HG03520 (cell line): ENCODE measurements around the gene SLC7A6OS.

Experiments
- ATAC-seq: cut with Tn5 transposase; IDR thresholded peaks from one replicate; pipeline ENCODE4 v1.9.1; 2021; ENCODE audit warnings: mild to moderate bottlenecking, moderate library complexity; ENCODE audit not compliant: unreplicated experiment

SLC7A6OS gene

DNA sequence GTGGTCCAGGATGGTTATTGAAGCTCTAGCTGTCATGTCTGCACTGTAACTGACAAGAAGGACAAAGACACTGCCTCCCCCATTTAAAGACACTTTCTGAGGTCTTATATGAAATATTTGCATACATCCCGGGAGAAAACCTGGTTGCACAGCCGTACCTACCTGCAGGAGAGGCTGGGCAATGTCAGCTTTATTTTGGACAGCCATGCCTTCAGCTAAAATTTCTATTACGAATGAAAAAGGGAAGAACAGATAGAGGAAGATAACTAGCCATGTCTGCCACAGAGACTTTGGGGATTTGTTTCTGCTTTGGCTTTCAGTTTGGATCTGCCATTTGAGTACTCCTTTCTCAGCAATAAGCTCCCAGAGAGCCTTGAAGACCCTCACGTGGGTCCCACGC is 27.4 kb downstream of the SLC7A6OS start:
- ATAC-seq, result no peak

DNA sequence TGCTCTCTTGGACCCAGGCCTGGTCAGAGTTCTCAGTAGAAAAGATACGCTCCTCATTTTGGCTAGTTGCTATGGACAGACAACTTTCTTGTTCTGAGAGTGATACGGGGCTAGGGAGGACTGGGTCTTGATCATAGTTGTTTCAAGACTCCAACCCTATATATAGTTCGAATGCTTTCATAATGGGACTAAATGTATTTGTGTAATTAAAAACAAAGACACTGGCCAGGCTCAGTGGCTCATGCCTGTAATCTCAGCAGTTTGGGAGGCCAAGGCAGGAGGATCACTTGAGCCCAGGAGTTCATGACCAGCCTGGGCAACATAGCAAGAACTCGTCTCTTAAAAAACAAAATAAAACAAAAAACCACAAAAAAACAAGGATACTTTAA is 28.7 kb downstream of the SLC7A6OS start:
- ATAC-seq, result no peak

DNA sequence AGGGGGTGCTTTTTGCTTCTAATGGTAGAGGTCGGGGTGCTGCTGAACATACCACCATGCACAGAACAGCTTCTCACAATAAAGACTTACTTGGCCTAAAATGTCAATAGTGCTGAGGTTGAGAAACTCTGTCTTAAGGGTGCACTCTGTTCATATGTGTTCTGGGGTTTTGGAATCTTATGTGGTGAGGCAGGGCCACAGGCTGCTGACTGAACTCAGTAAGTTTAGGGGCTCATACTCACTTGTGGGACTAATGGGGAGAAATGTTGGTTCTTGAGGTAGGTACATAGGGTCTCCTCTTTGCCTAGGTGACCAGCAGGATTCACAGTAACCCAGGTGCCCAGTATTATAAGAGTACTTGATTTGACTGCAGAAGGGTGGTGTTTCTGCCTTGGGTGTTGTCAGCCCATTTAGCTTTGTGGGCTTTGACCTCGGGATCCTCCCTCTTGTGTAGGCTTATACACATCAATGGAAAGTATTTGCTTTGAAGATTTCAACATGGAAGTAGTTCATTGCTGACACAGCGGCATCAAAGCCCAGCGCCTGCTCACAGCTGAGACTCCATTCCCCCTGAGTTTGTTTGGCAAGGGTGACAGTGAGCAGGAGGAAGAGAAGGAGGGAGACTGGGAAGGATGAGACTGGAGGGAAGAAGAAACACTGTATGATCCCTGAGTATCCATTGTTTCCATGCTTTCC is 29.2 kb downstream of the SLC7A6OS start:
- no peak for ATAC-seq

DNA sequence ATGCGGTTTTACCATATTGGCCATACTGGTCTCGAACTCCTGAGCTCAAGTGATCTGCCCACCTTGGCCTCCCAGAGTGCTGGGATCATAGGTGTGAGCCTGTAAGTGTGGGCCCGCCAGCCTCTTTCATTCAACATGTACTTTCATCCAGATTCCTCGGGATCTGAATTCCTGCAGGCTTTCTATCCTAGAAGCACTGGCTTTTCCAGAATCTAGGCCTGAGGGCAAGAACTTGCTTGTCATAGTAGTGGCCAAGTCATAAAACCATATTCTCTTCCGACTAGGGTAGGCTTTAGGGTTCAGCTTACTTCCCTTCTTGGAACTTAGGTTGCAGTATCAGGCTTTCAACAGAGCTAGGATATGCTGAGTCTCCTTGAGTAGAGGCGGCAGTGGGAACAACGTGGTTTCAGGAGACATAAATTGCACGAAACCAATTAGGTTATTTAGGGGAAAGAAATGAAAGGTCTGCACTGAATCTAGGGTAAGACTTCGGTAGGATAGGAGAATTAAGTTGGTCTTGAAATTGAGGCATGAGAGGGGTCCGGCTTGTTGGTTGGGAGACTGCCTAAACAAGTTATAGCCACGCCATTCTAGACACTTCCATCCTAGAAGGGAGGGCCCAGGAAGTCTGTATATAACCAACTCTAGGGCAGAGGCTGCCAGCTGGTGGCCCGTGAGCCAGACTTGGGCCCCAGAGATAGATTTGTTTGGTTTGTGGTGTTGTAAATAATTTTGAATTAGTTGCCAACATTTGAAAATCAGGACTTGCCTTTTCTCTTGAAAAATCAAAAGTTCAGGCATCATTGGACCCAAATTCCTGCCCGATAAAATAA is 30.8 kb downstream of the SLC7A6OS start:
- no peak for ATAC-seq

DNA sequence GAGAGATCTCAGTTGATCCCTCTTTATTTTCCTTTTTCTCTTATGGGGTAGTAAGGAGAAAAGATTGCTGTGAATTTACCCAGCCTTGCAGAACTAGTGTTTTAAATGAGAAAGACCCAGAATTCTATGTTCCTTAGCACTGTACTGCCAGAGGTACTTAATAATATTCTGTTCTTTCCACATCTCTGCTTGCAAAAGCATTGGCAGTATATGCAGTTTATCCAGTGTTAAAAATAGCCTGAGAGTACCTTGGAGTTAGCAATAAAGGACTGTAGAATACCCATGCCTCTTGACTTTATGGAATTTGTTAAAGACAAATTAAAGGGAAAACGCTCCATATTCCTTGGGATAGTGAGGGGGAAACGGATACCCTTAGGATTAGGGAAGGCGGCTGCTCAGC is 34.5 kb downstream of the SLC7A6OS start:
- ATAC-seq, result no peak

DNA sequence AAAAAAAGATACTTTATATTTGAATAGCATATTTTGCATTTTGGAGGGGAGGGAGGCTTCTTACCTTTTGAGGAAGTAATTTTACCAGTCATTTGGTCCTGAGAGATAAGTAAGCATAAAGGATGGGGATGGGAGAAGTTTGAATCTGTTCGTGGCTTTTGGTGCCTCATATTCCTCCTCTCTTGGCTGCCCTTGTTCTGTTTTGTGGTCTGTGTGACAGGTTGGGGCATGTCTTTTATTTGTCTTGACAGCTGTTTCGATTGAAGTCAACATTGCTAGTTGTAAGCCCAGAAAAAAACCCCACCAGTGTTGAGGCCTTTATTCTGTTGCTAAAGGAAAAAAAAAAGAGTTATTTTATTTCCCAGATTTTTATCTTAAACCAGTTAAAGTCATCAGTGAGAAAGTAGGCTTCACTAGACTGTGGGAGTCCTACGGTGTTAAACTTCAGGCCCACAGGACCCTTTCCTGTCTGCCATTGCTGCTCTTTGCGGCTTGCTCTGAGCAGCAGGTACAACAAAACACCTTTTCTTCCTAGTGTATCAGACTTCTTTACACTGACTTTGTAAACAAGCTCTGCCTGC is 35.0 kb downstream of the SLC7A6OS start:
- ATAC-seq, result peak; percentile 70

DNA sequence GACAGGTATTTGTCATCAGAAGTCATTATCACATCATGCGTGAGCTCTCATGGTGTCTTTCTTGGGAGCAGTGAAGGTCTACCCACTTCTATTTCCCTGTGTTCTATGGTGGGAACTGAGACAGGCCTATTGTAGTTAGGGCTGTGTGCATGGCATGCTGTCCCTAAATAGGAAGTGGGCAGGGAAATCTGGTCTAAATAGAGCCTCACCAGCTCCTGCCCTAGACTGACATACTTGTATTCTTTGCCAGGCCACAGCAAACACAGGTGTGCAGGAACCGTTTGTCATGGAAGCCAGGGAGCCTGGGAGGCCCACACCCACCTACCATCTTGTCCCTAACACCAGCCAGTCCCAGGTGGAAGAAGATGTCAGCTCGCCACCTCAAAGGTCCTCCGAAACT is 36.3 kb downstream of the SLC7A6OS start:
- ATAC-seq, result no peak

DNA sequence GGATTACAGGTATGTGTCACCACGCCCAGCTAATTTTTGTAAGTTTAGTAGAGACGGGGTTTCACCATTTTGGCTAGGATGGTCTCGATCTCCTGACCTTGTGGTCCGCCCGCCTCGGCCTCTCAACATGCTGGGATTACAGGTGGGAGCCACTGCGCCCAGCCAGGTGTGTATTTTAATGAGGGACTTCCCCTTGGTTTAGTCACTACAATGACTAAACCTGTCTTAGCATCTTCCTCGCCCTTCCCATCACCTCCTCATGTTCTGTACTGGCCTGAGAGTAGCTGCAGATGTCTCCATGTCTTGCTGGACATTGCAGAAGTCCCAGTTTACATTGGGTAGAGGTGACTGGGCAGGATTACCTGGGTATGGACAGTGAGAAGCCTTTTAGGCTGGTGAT is 36.9 kb downstream of the SLC7A6OS start:
- ATAC-seq, result no peak

DNA sequence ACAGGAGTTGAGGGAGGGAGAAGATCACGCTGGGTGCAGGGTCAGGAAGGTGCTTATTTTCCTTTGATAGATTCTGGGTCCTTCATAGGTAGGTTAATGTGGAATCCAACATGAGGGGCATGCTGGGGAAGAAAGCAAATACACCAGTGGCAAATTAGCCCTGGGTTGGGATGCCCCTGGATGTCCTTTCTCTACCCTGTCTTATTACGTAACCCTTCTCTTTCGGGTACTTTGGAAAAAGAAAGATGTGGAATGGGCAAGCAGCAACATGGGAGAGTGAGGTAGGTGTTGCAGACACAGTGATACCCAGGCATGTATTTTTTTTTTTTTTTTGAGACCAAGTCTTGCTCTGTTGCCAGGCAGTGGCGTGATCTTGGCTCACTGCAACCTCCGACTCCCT is 37.3 kb downstream of the SLC7A6OS start:
- no peak for ATAC-seq

DNA sequence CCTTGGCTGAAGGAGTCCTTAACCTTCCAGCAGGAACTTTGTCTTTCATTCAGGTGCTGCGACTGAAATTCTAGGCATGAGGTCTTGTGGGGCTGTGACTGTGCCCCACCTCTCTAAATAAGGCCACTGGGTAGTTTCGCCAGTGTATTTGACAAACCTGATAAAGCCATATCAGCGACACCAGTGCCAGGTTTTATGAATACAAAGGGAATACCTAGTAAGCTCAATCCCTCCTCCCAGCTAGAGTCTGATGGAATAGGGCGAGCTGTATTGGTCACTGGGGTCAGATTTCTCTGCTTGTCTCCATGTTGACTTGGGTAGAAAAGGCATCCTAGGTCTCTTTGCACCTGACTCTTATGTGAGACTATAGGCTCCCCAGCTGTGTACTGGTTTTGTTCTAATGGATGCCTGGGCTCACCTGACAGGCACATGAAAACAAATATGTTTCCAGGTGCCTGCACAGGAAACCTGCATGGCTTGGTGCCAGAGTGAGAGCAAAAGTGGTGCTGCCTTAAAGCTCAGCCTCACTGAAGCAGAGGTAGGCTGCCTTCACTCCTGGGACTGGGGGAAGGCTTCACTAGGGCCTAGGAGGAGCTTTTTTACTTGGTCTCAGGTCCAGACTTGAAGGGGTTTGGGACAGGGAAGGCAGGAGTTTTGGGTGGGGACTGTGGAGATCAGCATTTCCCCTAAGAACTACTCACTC is 38.1 kb downstream of the SLC7A6OS start:
- no peak for ATAC-seq

DNA sequence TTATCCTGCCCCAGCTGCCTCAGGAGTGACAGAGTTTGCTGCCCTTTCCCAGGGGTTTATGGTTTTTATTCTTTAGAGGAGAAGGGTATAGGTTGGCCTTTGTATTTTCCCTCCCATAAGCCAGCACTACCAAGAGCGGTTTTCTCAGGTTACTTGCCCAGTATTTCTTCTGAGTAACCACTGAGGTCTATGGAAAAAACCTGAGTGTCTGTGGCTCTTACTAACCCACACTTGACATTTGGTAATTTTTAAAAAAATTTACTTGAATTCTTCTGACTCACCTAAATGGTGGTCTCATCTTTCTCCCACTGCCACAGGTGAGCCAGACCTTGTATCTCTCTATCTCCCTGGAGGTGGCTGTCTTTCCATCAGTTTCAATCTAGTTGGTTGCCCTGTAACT is 40.4 kb downstream of the SLC7A6OS start:
- ATAC-seq, result no peak

DNA sequence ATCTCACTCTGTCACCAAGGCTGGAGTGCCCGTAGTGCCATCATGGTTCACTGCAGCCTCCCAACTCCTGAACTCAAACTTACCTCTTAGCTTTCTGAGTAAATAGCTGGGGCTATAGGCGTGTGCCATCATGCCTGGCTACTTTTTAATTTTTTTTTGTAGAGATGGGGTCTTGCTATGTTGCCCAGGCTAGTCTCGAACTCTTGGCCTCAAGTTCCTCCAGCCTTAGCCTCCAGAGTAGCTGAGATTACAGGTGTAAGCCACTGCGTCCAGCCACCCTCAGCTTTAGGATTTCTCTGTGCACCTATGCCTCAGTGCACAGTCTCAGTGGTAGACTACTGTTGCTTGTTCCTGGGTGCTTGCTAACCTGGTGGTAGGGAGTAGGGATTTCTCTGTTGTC is 41.0 kb downstream of the SLC7A6OS start:
- ATAC-seq, result no peak

DNA sequence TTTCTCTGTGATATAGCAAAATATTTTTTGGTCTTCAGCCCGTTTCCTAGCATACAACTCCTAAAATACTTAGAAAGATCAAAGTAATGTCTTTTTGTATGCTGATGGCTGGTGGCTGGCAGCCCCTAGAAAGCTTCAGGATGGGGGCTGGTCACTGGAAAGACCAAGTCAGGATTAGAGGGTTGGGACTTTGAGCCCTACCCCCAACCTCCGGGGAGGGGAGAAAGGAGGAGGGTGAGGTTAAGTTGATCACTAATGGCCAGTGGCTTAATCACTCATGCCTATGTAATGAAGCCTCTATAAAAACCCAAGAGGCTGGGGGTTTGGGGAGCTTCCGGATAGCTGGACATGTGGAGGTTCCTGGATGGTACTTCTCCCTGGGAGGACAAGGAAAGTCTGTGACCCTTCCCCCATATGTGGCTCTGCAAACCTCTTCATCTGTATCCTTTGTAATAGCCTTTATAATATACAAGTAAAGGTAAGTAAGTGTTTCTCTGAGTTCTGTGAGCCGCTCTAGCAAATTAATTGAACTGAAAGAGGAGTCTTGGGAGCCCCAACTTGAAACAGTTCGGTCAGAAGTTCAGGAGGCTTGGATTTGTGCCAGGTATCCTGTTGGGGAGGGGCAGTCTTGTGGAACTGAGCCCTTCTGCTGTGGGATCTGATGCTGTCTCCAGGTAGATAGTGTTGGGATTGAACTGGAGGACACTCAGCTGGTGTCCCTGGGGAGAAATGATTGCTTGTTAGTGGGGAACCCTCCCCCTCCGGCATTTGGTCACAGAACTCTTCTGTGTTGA is 42.9 kb downstream of the SLC7A6OS start:
- ATAC-seq, result no peak

DNA sequence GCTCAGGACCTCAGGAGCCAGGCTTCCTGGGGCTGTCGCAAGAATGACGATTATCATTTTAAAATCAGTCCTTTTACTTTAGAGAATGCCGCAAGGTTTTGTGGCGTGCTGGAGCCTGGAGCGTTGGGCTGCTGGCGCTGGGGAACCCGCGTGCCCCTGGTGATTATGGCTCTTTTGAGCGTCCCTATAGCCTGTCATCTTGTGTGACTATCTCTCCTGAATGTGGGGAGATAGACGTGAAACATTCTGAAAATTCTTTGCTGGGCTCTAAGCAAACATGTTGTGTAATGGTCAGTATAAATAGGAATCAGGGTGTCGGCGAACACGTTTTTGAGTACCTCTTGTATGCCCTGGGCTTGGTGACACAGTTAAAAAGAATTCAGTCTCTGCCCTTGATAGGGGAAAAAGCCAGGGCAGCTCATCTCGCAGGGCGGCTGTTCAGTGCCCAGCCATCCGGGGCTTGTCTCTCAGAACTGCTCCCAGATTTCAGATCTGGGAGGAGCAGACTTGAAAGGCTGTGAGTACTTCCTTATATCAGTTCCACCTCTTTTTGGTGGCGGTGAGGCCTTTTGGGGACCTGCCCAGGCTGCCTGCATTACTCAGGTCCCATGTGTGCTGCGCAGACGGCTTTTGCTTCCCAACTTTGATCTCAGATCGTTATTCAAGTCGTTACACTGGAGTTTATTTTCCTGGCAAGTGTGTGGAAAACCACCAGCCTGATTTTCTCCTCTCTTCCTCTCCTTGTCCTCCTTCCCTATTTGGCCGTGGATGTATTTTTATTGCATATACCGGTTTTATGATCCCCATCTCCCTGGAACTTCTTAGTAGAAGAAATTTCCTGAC is 45.4 kb downstream of the SLC7A6OS start:
- ATAC-seq, result peak; percentile 16

DNA sequence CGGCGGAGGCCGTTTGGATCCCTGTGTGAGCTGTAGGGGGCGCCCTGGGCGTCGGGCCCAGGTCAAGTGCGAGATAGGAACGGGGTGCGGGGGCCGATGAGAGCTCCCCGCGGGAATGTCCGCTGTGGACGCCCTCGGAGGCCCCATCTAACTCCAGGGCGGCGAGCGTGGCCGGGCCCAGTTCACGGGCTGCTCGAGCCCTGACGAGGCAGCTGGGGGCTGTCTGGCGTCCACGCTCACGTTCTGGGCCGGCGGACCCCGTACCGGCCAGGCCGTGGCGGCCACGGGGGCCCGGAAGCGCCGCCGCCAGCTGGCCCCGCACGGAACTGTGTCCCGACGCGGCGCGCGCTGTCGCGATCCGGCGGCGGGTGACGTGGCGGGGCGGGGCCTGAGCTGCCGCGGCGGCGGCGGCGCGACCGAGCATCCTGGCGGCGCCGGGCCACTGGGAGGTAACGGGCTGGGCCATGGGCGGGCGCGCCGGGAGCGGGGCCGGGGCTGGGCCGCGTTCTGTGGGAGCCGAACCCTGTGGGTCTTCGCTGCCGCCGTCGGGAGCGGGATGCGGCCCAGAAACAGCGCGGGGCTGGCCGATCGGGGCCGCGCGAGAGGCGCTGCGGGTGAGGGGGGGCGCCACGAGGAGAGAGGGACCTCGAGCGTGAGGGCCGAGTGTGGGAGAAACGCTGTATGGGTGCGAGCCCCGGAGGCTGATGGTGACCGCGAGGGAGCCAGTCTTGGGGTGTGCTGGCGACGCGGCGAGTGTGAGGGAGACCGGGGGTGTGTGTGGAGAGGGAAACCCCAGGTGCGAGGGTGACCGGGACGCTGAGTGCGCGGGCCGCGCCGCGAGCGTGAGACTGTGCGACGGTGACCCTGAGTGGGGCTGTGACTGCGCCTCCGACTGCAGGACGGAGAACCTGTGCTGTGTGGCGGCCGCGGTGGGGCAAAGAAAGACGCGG is 46.3 kb downstream of the SLC7A6OS start, which contains the start of gene SLC7A6:
TSS of gene SLC7A6 (plus strand) at position 399 of the 950 bp plus-strand sequence. CDS start 10,201 bp downstream, outside the sequence.
- peak; percentile 57 for ATAC-seq

DNA sequence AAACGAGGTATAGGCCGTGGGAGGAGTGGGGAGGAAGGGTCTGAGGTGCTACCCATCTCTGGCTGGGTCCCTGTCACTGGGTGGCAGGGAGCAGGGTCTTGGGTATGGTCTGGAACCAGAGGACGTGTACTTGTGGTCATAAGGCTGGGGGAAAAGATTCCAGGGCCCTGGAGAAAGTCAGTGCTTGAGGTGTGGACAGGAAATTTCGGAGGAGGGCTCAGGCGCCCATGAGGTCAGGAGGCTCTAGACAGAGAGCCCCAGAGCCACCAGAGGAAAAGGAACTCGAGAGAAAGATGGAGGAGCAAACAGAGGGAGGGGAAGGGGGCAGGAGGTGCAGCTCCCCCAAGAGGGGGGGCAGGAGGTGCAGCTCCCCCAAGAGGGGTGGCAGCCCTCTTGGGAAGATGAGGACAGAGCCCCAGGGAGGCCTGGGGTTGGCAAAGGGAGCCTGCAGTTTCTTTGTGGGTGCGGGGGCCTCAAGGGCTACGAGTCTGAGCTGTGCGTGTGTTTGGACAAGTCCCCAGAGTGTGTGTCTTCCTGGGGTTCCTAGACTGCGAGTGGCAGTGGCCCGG is 47.1 kb downstream of the SLC7A6OS start:
- peak; percentile 1 for ATAC-seq

DNA sequence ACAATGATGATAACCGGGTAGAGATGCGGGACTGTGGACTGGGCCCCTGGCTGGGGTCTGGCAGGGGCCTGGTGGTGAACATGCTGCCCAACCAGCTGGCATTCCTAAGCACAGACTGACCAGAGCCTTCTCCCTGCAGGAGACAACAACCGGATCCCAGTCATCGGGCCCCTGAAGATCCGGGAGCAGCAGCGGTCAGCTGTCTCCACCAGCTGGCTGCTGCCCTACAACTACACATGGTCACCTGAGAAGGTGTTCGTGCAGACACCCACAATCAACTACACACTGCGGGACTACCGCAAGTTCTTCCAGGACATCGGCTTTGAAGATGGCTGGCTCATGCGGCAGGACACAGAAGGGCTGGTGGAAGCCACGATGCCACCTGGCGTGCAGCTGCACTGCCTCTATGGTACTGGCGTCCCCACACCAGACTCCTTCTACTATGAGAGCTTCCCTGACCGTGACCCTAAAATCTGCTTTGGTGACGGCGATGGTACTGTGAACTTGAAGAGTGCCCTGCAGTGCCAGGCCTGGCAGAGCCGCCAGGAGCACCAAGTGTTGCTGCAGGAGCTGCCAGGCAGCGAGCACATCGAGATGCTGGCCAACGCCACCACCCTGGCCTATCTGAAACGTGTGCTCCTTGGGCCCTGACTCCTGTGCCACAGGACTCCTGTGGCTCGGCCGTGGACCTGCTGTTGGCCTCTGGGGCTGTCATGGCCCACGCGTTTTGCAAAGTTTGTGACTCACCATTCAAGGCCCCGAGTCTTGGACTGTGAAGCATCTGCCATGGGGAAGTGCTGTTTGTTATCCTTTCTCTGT is 51.5 kb downstream of the SLC7A6OS start:
- no peak for ATAC-seq
